Panc1 (cell line): Measurements from ENCODE around the gene TXNIP. TPM values are rescaled to one million over a fixed set of nuclear protein-coding genes. Genes with fewer than 3 reads are reported as not detected.

Source experiments
- ATAC-seq: fragments of 200-7000 bp; cut with Tn5 transposase; 2 replicates; pipeline ENCODE4 v1.9.1; 2020; ENCODE audit warnings: mild to moderate bottlenecking, moderate library complexity
- BruUV-seq: library from RNA; stranded (reverse); fragments of 400-500 nt; replicated peaks from 2 replicates; lab custom pipeline; 2021; lab: Mats Ljungman, UMichigan
- CTCF ChIA-PET: fragments of 300-600 bp; sonication (Branson Sonifier 250); formaldehyde crosslinking; loops from one replicate; lab custom pipeline; 2022; ENCODE audit warnings: antibody characterized with exemption; lab: Charles Lee
- POLR2A ChIA-PET: fragments of 300-600 bp; sonication (Branson Sonifier 250); formaldehyde crosslinking; loops from one replicate; lab custom pipeline; 2022; ENCODE audit warnings: antibody characterized with exemption; lab: Charles Lee
- DNase-seq: peaks from one replicate; pipeline ENCODE4 v3.0.0-alpha.2; 2010; ENCODE audit warnings: low read depth, low spot score
- H3K27ac ChIP-seq: 2 replicates; pipeline ENCODE4 v1.5.1; 2011; ENCODE audit warnings: mild to moderate bottlenecking, low read length, inconsistent platforms
- H3K27me3 ChIP-seq: fragments of 200-500 bp; sonication (Bioruptor generic); 2 replicates; pipeline ENCODE4 v1.6.0; 2014; ENCODE audit warnings: low read length, inconsistent platforms; ENCODE audit not compliant: control insufficient read depth, insufficient read depth
- H3K36me3 ChIP-seq: fragments of 200-500 bp; sonication (Bioruptor generic); 2 replicates; pipeline ENCODE4 v1.5.1; 2014; ENCODE audit warnings: inconsistent platforms, mild to moderate bottlenecking, low read length, moderate library complexity; ENCODE audit not compliant: control insufficient read depth, insufficient read depth
- H3K4me1 ChIP-seq: 2 replicates; pipeline ENCODE4 v1.5.1; 2011; ENCODE audit warnings: inconsistent platforms, mild to moderate bottlenecking, low read length, moderate library complexity; ENCODE audit not compliant: control insufficient read depth, insufficient read depth
- H3K4me3 ChIP-seq, 2 experiments: 2 replicates each; pipeline ENCODE4 v1.5.1; 2011 to 2012; ENCODE audit warnings: low read depth in 2 of 2, low read length in 2 of 2, mild to moderate bottlenecking in 2 of 2, inconsistent platforms in 1 of 2, moderate library complexity in 1 of 2
- H3K9me3 ChIP-seq: fragments of 200-500 bp; sonication (Bioruptor generic); 2 replicates; pipeline ENCODE4 v1.5.1; 2014; ENCODE audit warnings: low read depth, mild to moderate bottlenecking, inconsistent platforms, low read length, moderate library complexity; ENCODE audit not compliant: control insufficient read depth, insufficient read depth
- CTCF ChIP-seq: fragments of 450-650 bp; IDR thresholded peaks from 2 replicates; pipeline ENCODE4 v1.5.1; 2017; ENCODE audit warnings: mild to moderate bottlenecking
- POLR2AphosphoS5 ChIP-seq: IDR thresholded peaks from 2 replicates; pipeline ENCODE4 v1.6.1; 2012; ENCODE audit warnings: mild to moderate bottlenecking, low read depth, low read length, moderate library complexity
- SIN3A ChIP-seq: IDR thresholded peaks from 2 replicates; pipeline ENCODE4 v1.6.1; 2012; ENCODE audit warnings: low read depth, mild to moderate bottlenecking, low read length, moderate library complexity, borderline replicate concordance; ENCODE audit not compliant: insufficient read depth
- TCF7L2 ChIP-seq: IDR thresholded peaks from 2 replicates; pipeline ENCODE4 v1.6.1; 2011; ENCODE audit warnings: mild to moderate bottlenecking, low read depth, low read length, inconsistent platforms
- in situ Hi-C: cut with HindIII; loops from 2 replicates; pipeline ENCODE4 v1.10.0; 2016; ENCODE audit warnings: low sequenced_read_pairs, low pct_unique_long_range_greater_than_20kb
- intact Hi-C: fragments of 100-400 bp; cut with micrococcal nuclease; formaldehyde crosslinking; loops from one replicate; pipeline ENCODE4 v1.10.0; 2022; ENCODE audit not compliant: unreplicated experiment
- total RNA-seq: library from RNA; stranded (reverse); gene quantifications from one replicate; pipeline ENCODE4 v1.2.1, GENCODE V29; 2021; ENCODE audit not compliant: unreplicated experiment
- TF ChIP-seq, protein P1 (sequence below), 2 experiments: IDR thresholded peaks; 2 replicates each; pipeline ENCODE4 v1.6.1; 2011 to 2012; ENCODE audit warnings: low read depth in 2 of 2, control low read depth in 1 of 2, low read length in 1 of 2, mild to moderate bottlenecking in 1 of 2, moderate library complexity in 1 of 2; ENCODE audit not compliant: insufficient read depth in 1 of 2

The TXNIP gene
- total RNA-seq, 1 experiment from 2014 or later = 15.2 TPM

DNA sequence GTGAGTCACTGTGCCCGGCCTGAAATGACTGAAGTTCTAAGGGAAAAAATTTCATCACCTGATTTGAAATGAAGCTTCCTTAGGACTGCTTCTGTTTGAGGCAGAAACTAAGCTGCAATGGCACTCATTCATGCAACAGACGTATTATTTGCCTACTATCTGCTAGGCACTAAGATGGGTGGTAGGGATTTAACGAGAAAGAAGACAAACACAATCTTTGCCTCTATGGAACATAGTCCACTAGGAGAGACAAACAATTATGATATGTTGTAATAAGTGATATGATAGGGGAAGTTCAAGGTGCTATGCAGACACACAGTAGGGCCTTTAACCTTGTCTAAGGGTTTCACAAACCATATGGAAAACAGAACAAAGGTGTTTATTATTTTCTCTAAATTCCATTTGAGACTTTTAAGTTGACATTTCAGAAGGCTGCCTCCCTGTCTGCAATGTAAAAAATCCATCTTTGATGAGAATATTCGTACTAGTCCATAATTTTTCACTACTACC is 49.8 kb downstream of the TXNIP start:
- H3K4me1 ChIP-seq = no peaks in the 10 kb centered on the region
- BruUV-seq = no TSS peak
- no peak for ATAC-seq
- no peaks in the 10 kb centered on the region for H3K9me3 ChIP-seq
- H3K4me3 ChIP-seq = no peak overlapping the region
- CTCF ChIA-PET = no interaction called here
- in situ Hi-C loops (no loop called here), intact Hi-C loops (no loop called here)
- POLR2A ChIA-PET = no interaction called here
- no peaks in the 10 kb centered on the region for H3K27me3 ChIP-seq
- no peak overlapping the region for H3K27ac ChIP-seq
- no peak for DNase-seq
- TF ChIP-seq SIN3A (no peak), CTCF (no peak), POLR2AphosphoS5 (no peak), TCF7L2 (no peak)
- TF ChIP-seq, protein P1, sequence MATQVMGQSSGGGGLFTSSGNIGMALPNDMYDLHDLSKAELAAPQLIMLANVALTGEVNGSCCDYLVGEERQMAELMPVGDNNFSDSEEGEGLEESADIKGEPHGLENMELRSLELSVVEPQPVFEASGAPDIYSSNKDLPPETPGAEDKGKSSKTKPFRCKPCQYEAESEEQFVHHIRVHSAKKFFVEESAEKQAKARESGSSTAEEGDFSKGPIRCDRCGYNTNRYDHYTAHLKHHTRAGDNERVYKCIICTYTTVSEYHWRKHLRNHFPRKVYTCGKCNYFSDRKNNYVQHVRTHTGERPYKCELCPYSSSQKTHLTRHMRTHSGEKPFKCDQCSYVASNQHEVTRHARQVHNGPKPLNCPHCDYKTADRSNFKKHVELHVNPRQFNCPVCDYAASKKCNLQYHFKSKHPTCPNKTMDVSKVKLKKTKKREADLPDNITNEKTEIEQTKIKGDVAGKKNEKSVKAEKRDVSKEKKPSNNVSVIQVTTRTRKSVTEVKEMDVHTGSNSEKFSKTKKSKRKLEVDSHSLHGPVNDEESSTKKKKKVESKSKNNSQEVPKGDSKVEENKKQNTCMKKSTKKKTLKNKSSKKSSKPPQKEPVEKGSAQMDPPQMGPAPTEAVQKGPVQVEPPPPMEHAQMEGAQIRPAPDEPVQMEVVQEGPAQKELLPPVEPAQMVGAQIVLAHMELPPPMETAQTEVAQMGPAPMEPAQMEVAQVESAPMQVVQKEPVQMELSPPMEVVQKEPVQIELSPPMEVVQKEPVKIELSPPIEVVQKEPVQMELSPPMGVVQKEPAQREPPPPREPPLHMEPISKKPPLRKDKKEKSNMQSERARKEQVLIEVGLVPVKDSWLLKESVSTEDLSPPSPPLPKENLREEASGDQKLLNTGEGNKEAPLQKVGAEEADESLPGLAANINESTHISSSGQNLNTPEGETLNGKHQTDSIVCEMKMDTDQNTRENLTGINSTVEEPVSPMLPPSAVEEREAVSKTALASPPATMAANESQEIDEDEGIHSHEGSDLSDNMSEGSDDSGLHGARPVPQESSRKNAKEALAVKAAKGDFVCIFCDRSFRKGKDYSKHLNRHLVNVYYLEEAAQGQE (IDR thresholded peaks at IDR 0.05; ENCODE audit: insufficient read depth in 1 of 2, low read depth in 2 of 2, low read length in 1 of 2) = no peak
- H3K36me3 ChIP-seq = no peaks in the 10 kb centered on the region

GRCh38 chr1:145944532-145944931 is 51.8 kb downstream of the TXNIP start:
- no peak overlapping the region for H3K4me3 ChIP-seq
- intact Hi-C loops (no loop called here), in situ Hi-C loops (no loop called here)
- POLR2A ChIA-PET = interaction anchor here (0.7 to 0.8 kb wide), 2 partner anchors 10 to 13 kb away, joined by 3 read pairs; partner anchors contain the start of gene LIX1L
- no peaks in the 10 kb centered on the region for H3K4me1 ChIP-seq
- CTCF ChIA-PET = no interaction called here
- DNase-seq (no peak), ATAC-seq (no peak)
- H3K9me3 ChIP-seq = no peaks in the 10 kb centered on the region
- TF ChIP-seq CTCF (no peak), SIN3A (no peak), TCF7L2 (no peak), POLR2AphosphoS5 (no peak)
- TF ChIP-seq, protein P1 (IDR thresholded peaks at IDR 0.05; ENCODE audit: insufficient read depth in 1 of 2, low read depth in 2 of 2, low read length in 1 of 2) = no peak
- H3K27ac ChIP-seq = no peak overlapping the region
- BruUV-seq = no TSS peak
- H3K36me3 ChIP-seq = no peaks in the 10 kb centered on the region
- no peaks in the 10 kb centered on the region for H3K27me3 ChIP-seq
